HUDEP-2 (cell line): Measurements from ENCODE around the gene SDR39U1.
A peak's percentile ranks its signal among the peaks of the same experiment; 100 is the strongest.
"Not testable (repeated sequence)": the region's sequence is repeated elsewhere in the genome, so short reads cannot be mapped to it uniquely, and the experiment has no call there.

Experiments used
- DNase-seq, 76 experiments: peaks; one replicate each; lab custom pipeline; 2025; ENCODE audit not compliant: unreplicated experiment in 76 of 76; lab: John Stamatoyannopoulos, UW

SDR39U1 gene, protein sequence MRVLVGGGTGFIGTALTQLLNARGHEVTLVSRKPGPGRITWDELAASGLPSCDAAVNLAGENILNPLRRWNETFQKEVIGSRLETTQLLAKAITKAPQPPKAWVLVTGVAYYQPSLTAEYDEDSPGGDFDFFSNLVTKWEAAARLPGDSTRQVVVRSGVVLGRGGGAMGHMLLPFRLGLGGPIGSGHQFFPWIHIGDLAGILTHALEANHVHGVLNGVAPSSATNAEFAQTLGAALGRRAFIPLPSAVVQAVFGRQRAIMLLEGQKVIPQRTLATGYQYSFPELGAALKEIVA

DNA sequence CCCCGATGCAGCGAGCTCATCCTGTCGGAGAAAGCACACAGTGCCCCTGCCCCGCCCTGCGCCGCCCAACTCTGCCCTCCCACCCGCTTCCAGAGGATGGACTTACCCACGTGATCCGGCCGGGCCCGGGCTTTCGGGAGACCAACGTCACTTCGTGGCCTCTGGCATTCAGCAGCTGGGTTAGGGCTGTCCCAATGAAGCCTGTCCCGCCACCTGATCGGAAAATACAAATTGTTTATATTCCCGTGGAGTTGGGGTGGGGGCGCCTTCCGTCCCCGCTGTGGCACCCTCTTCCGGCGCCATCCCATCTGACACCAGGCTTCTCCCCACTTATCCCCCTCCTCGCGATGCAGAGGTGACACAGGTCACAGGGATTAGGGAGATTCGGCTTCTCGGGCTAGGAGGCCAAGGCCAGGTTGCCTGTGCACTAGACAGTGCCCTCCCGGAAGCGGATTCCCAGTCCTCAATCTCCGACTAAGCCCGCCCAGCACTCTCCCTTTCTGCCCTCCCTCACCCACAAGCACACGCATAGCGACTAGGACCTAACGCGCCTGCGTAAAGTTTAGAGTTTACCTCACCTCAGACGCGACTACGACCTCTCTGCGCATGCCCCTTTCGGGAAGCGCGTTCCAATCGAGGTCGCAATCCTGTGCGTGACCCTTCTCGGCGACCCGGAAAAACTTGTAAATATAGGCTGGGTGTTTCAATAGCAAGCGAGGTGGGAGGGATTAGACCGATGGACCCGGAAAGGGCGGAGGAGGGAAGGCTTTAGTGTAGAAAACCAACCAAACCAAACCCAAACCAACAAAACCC is at the start of gene SDR39U1:
Gene SDR39U1, minus strand, starts transcription at position 537 of the 813 bp plus-strand sequence. Its CDS starts 7 bp downstream, at position 530.
- DNase-seq: peak in 75 of 76 experiments; percentile 77 to 99 (median 95)

- not testable (repeated sequence) for DNase-seq
Measured at GRCh38 chr14:24491586-24492408, 49.2 kb upstream of the SDR39U1 start.

- DNase-seq: peak in 1 of 76 experiments; percentile 15
Measured at GRCh38 chr14:24483604-24484252, 41.2 kb upstream of the SDR39U1 start.

DNA sequence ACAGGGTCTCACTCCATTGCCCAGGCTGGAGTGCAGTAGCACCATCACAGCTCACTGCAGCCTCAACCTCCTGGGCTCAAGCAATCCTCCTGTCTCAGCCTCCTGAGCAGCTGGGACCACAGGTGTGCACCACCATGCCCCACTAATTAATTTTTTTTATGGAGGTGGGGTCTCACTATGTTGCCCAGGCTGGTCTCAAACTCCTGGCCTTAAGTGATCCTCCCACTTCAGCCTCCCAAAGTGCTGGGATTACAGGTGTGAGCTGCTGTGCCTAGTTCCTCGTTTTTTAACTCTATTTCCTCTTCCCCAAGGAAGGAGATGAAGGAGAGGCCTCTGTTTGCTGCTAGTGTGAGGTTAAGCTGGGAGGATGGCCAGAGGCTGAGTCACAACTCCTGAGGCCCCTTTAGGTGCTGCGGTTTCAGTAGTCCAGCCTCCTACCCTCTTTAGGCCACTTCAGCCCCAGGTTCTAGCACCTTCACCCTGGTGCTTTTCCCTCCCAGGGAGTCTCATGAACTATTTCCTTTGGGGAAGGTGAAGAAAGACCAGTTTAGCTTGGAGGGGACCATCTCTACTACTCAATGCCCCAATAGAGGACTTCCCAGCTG is 40.2 kb upstream of the SDR39U1 start:
- DNase-seq: peak in 3 of 76 experiments; percentile 13 to 34 (median 19)

DNA sequence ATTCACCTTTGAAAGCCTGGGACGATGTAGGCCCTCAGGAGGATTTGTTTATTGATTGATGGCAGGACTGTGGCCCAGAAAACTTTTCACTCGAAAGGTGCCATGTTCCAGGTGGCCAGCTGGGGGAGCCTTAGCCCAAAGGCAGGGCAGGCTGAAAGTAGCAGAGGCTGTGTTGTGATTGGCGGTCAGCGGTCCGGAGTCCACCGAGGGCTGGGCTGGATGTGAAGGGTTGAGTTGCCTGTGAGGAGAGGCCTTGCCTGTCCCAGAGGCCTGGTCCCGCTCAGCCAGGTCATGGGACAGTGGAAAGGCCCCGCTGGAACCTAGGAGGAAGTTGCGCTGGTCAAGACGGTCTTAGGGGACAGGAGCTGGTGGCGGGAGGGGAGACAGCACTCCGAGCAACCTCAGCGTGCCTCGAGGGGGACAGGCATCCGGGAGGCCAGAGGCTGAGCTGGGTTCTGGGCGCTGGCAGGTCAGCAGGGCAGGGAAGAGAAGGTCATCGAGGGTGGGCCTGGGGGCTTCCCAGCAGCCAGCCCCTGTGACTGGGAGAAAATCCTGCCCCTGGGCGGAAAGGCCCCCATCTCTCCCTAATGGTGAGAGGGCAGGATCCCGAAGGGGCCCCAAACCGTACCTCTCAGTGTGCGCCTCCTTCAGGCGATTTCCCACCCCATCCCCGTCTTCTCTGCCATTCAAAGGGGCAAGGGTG is 39.2 kb upstream of the SDR39U1 start:
- peak in 28 of 76 experiments; percentile 2 to 53 (median 20) for DNase-seq

GRCh38 chr14:24479999-24480398 is 37.4 kb upstream of the SDR39U1 start:
- DNase-seq: not testable (repeated sequence)

DNA sequence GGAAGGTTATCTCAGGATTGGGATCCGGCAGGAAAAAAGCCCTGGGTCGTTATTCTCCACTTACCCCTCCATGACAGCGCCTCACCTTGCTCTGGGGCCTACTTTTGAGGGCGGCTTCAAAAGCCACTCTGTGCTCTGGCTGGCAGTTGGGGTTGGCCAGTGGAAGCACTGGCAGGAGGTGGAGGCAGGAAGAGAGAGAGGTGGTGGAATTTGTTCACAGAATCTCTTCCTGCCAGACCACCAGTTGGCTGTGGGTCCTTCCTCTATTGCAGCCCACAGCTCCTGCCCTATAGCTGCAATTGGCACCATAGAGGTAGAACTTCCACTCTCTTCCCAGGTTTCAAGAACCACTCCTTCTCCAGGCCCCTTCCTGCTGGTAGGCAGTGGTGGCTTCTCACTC is 32.7 kb upstream of the SDR39U1 start:
- DNase-seq: no peak

DNA sequence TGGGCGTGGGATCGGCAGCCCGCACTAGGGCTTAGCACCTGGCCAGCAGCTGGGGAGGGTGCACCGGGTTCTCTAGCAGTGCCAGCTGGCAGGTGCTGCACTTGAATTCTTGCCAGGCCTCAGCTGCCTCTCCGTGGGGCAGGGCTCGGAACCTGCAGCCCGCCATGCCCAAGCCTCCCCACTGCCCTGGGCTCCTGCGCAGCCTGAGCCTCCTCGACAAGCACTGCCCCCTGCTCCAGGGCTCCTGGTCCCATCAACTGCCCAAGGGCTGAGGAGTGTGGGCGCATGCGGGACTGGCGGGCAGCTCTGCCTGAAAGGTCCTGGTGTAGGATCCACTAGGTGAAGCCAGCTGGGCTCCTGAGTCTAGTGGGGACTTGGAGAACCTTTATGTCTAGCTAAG is 30.6 kb upstream of the SDR39U1 start:
- DNase-seq: no peak

GRCh38 chr14:24470450-24470849 is 27.9 kb upstream of the SDR39U1 start:
- DNase-seq: not testable (repeated sequence)

DNA sequence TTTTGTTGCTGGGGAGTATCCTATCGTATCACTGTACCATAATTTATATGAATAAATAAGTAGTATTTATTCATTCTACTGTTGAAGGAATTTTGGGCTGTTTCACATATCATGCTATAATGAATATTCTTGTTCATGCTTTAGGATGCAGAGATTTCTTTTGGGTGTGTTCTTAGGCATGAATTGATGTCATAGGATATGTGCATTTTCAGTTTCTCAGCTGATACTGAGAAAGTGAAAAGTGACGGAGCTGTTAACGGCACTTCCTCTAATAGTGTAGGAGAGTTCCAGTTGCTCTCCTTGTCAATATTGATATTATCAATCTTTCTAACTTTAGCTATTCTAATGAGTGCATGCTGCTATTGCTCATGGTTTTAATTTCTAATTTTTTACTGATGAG is 23.2 kb upstream of the SDR39U1 start:
- DNase-seq: no peak

DNA sequence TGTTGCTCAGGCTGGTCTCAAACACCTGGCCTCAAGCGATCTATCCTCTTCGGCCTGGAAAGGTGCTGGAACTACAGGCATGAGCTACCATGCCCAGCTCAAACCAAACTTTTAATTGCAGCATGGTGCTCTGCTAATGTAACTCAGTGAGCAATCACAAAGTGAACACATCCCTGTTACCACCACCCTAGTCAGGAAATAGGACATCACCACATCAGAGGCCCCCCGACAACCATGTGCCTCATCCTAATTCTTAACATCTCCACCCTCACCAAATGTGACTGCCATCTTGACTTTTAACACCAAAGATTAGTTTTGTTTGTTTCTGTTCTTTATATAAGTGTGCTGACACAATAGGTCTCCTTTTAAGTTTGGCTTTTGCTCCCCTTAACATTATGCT is 22.8 kb upstream of the SDR39U1 start:
- DNase-seq: no peak

DNA sequence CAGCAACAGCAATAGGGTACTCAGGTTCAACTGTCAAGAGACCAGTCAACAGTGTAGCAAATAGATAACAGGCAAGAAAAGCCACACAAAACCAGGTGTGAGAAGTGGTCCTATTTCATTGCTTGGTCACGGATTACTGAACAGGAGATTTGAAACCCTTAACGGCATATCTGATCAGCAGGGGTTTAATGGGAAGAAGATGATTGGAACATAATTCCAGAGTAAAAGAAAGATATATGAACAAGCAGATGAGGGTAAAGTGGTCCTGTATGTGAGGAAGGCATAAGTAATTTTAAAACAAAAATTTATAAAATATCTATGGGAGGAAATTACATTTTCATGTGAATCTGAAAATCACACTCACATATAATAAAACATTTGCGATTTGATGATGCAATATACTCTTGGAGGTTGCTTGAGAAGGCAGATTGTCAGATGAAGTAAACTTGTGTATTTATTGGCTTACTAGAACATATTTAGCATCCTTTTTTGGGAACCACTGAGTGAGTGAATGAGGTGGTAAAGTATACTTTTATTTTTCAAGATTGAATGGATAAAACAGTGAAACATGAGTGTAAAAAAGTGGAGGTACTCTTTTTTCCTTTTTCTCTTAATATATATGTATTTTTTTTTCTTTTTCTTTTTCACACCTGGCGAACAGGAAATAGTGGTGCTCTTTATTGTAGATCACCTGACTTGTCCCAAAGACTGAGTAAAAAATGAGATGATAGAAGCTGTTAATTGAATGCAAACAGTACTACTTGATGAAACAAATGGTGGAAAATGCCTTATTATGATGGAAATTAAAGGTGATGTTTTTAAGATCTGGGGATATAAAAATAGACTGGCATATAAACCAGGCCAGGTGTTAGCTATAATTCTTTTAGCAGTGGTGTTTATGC is 21.6 kb upstream of the SDR39U1 start:
- no peak for DNase-seq

- DNase-seq: no peak
Measured at GRCh38 chr14:24463017-24463883, 20.7 kb upstream of the SDR39U1 start.

DNA sequence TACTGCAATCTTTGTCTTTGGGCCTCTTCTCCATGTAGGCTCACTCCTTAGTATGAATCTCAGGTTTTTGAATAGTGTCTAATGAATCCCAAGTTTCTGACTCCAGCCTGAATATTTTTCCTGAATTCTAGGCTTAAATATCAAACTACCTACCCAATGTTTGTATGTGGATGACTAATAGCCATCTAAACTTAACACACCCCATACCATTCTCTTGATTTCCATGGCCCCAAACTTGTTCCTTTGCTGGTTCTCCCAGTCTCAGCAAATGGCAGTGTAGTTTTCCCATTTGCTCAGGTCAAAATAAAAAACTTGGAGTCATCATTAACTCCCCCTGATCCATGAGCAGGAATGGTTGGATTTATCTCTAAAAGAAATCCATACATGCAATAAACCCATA is 18.8 kb upstream of the SDR39U1 start:
- no peak for DNase-seq

GRCh38 chr14:24459331-24459730 is 16.8 kb upstream of the SDR39U1 start:
- no peak for DNase-seq

- DNase-seq: no peak
Measured at GRCh38 chr14:24458736-24459135, 16.2 kb upstream of the SDR39U1 start.

- no peak for DNase-seq
Measured at GRCh38 chr14:24456980-24457379, 14.4 kb upstream of the SDR39U1 start.

GRCh38 chr14:24450828-24451227 is 8.3 kb upstream of the SDR39U1 start:
- DNase-seq: not testable (repeated sequence)
